Mammary epithelial cell (primary cell): ENCODE measurements around the gene TBC1D1.

ENCODE experiments used
- EZH2 ChIP-seq: IDR thresholded peaks from 2 replicates; pipeline ENCODE4 v1.6.1; 2012; ENCODE audit warnings: low read length, inconsistent platforms, borderline replicate concordance
- TF ChIP-seq, protein P1 (sequence below), 2 donors: IDR thresholded peaks in 1 of 2; conservative IDR thresholded peaks in 1 of 2; 2 replicates each; pipeline ENCODE4 v1.5.1; 2011 to 2012; ENCODE audit warnings: inconsistent platforms in 2 of 2, low read length in 2 of 2, mild to moderate bottlenecking in 2 of 2, control low read depth in 1 of 2, low read depth in 1 of 2; ENCODE audit not compliant: insufficient read depth in 1 of 2; ENCODE audit errors: extremely low read depth in 1 of 2

DNA sequence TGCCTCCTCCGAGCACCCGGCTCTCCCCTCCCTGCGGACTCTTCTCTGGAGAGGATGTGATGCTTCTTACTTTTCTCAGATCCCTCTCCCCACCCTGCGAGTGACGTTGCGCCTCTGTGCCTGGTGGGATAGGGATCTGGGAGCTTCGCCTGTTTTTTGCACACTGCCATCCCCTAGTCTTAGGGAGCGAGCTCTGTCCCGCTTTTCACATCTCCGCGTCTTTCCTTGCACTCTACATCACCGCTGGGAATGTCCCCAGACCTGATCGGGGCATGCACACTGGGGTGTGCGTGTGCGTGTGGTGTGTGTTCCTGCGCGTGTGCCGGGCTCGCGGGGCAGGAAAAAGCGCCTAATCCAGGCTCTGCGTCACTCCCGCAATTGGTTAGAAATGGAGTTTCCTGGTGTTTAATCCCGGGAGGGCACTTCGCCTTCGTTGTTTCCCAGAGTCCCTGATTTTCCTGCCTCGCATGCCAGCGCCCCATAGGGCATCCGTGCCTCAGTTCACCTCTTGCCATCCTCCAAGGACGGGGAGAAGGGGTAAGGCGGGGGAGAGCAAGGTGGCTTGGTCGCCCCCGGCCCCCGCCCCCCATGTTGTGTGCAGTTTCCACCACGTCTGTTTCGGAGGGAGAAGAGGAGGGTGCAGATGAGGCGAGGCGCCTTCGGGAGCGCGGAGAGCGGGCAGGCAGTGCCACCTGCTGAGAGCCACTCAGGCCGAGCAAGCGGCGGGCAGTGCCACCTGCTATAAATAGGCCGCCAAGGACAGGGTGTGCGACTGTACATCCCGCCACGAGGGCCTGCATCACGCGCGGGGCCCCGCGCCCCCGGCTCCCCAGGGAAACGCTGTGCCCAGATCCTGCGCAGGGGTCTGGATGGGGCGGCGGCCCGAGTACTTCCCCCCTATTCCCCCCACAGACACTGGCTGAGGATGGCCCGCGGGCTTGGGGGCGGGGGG lies 759 bp upstream of the TBC1D1 start:
- TF ChIP-seq, protein P1, sequence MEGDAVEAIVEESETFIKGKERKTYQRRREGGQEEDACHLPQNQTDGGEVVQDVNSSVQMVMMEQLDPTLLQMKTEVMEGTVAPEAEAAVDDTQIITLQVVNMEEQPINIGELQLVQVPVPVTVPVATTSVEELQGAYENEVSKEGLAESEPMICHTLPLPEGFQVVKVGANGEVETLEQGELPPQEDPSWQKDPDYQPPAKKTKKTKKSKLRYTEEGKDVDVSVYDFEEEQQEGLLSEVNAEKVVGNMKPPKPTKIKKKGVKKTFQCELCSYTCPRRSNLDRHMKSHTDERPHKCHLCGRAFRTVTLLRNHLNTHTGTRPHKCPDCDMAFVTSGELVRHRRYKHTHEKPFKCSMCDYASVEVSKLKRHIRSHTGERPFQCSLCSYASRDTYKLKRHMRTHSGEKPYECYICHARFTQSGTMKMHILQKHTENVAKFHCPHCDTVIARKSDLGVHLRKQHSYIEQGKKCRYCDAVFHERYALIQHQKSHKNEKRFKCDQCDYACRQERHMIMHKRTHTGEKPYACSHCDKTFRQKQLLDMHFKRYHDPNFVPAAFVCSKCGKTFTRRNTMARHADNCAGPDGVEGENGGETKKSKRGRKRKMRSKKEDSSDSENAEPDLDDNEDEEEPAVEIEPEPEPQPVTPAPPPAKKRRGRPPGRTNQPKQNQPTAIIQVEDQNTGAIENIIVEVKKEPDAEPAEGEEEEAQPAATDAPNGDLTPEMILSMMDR (conservative IDR thresholded peaks at IDR 0.05 in 1 of 2, IDR thresholded peaks at IDR 0.05 in 1 of 2; ENCODE audit: extremely low read depth in 1 of 2, insufficient read depth in 1 of 2, low read depth in 1 of 2, low read length in 2 of 2), result peak in 1 of 2 donors; percentile 35
- TF ChIP-seq EZH2, result peak; percentile 49
